Heart left ventricle (tissue), 16 donors: Measurements from ENCODE around the gene CRIP3. TPM values are rescaled to one million over a fixed set of nuclear protein-coding genes. Genes with fewer than 3 reads are reported as not detected.

Experiments used
- ATAC-seq, 4 donors: fragments of 200-7000 bp; cut with Tn5 transposase; one replicate each; pipeline ENCODE4 v1.9.1; 2020 to 2022; ENCODE audit warnings: moderate library complexity in 4 of 4, mild to moderate bottlenecking in 3 of 4, moderate number of reproducible peaks in 1 of 4
- DNase-seq, 5 donors: peaks; one replicate each; pipeline ENCODE4 v3.0.0-alpha.2; 2020
- H3K27ac ChIP-seq, 12 donors: fragments of 200-600 bp; sonication (generic) in 4 of 12; one replicate each; pipeline versions ENCODE4 v1.5.0 to v1.8.0; 2016 to 2022; ENCODE audit warnings: mild to moderate bottlenecking in 2 of 12
- H3K27me3 ChIP-seq, 9 donors: fragments of 200-600 bp; sonication (generic) in 2 of 9; one replicate each; pipeline versions ENCODE4 v1.5.1 to v1.8.0; 2016 to 2022; ENCODE audit warnings: mild to moderate bottlenecking in 3 of 9
- H3K36me3 ChIP-seq, 9 donors: fragments of 200-600 bp; sonication (generic) in 2 of 9; one replicate each; pipeline versions ENCODE4 v1.5.0 to v1.8.0; 2018 to 2022; ENCODE audit warnings: mild to moderate bottlenecking in 2 of 9
- H3K4me1 ChIP-seq, 12 donors: fragments of 200-600 bp; sonication (generic) in 4 of 12; one replicate each; pipeline versions ENCODE4 v1.5.0 to v1.8.0; 2016 to 2022; ENCODE audit warnings: mild to moderate bottlenecking in 3 of 12
- H3K4me3 ChIP-seq, 12 donors: fragments of 200-600 bp; sonication (generic) in 4 of 12; one replicate each; pipeline versions ENCODE4 v1.5.0 to v1.8.0; 2017 to 2022; ENCODE audit warnings: mild to moderate bottlenecking in 9 of 12, moderate library complexity in 4 of 12
- H3K9me3 ChIP-seq, 12 donors: fragments of 200-600 bp; sonication (generic) in 4 of 12; one replicate each; pipeline versions ENCODE4 v1.5.0 to v1.8.0; 2016 to 2022; ENCODE audit warnings: mild to moderate bottlenecking in 1 of 12
- CTCF ChIP-seq, 12 donors: fragments of 200-600 bp; sonication (generic) in 4 of 12; IDR thresholded peaks; one replicate each; pipeline versions ENCODE4 v1.5.0 to v1.8.0; 2018 to 2022; ENCODE audit warnings: antibody characterized with exemption in 12 of 12, mild to moderate bottlenecking in 5 of 12
- POLR2A ChIP-seq, 2 donors: fragments of 450-650 bp; IDR thresholded peaks; one replicate each; pipeline ENCODE4 v1.6.1; 2017; ENCODE audit warnings: antibody characterized with exemption in 2 of 2, mild to moderate bottlenecking in 2 of 2, moderate library complexity in 2 of 2
- WGBS, 4 donors: extraction: QIAGEN DNeasy Blood & Tissue Kit in 2 of 4; methylation state at CpG; one replicate each; pipeline versions ENCODE4 v1.1.5 to v1.1.7; 2013 to 2018; 5-methylcytosine and 5-hydroxymethylcytosine counted together
- intact Hi-C, 10 donors: fragments of 100-400 bp; cut with DNase I; formaldehyde crosslinking; loops; one replicate each; pipeline versions ENCODE4 v1.11.1 to v1.14.2; 2022
- polyA plus RNA-seq, 2 donors: library from polyadenylated mRNA; stranded (reverse); fragments of 200-250 nt; gene quantifications; one replicate each; pipeline ENCODE4 v1.2.3, GENCODE V29; 2013
- total RNA-seq, 9 donors: library from RNA; depleted of rRNA in 2 of 9; stranded (reverse); fragments of >200 nt in 2 of 9; fragmentation: NEBNext Ultra II Directional in 3 of 9; extraction: Animal tissue kit (Norgen Biotek cat#: 25700) in 3 of 9; gene quantifications; one replicate each; pipeline versions ENCODE4 v1.1.0 to v1.2.4, GENCODE V29; 2016 to 2023
- donor health status: ischemic (EF 13 %, LVEDD 7.1; RV severe dilation, severe dysfunction).
- donor health status: healthy with polysubstance abuse.
- donor health status: DM: no; HTN: yes; CAD: no.
- donor health status: DM: no; HTN: no; CAD: no.
- donor health status: ischemic (EF 25% LVEDD 6.9; RV normal size, moderate dysfunction).
- donor health status: ischemic (EF 25% LVEDD 5.7; RV mildly dilated, moderate dysfunction).
- donor health status: healthy.
- donor health status: DM: yes; HTN: yes; CAD: no.
- donor health status: ischemic (EF 35%, LVEDD 5.7; RV mildly dilated, moderate dysfunction).
- donor health status: nonischemic (EF 11% LVEDD 7.7; RV severe dilation, severe dysfunction).
- donor health status: DM: yes; HTN: yes; CAD: no.
- donor health status: PGD.
- donor health status: ischemic (EF 29% LVEDD 5.4; RV normal size, mild dysfunction).
- donor health status: nonischemic (EF 23%, LVEDD 6.1; RV moderate dilation, normal function).

CRIP3 gene
- total and polyA plus RNA-seq, 11 donors = 3.6 to 66.7 (median 20.9) TPM

DNA sequence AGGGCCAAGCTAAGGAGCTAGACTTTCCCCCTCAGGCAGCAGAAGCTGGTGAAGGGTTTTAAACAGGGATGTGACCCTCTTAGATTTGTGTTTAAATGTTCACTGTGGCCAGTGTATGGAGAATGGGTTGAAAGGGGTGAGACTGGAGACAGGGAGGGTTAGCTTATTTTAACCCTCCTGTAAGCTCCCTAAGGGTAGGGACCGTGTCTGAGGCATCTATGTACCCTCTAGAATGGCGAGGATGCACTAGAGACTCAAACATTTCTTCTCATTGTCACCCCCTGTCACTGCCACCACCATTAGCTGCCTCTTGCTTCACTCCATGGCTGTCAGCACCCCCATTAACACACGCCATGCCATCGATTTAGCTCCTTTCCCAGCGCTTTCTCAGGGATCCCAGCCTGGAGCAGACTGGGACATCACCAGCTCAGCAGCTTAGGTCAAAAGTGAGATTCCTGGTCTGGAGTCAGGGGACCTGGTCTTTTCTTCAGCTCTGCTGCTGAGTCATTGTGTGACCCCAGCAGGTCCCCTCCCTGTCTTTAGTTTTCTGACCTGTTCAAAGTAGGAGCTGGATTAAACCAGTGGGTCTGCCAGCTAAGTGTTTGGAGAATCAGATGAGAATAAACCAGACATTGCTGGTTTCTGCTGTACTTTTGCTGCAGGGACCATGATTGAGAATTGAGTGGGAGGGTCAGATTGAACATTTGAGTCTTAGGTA lies 11.7 kb downstream of the CRIP3 start:
- H3K27ac ChIP-seq = peak overlapping the region in 2 of 12 donors; percentile 11 to 55
- intact Hi-C loops = no loop called here
- no peak overlapping the region for H3K4me3 ChIP-seq
- no peak for ATAC-seq
- TF ChIP-seq POLR2A (IDR thresholded peaks at IDR 0.05) (no peak), CTCF (IDR thresholded peaks at IDR 0.05) (no peak)
- H3K9me3 ChIP-seq = no peaks in the 10 kb centered on the region
- no peak for DNase-seq
- WGBS, 4 donors = 83 to 85% (median 84%) methylated on average over 5 of the region's 5 CpGs
- H3K36me3 ChIP-seq = no peaks in the 10 kb centered on the region
- peaks cover 0 to 15% (median 3%) of the 10 kb centered on the region in 12 donors for H3K4me1 ChIP-seq
- H3K27me3 ChIP-seq = peaks cover 0 to 14% (median 0%) of the 10 kb centered on the region in 9 donors

DNA sequence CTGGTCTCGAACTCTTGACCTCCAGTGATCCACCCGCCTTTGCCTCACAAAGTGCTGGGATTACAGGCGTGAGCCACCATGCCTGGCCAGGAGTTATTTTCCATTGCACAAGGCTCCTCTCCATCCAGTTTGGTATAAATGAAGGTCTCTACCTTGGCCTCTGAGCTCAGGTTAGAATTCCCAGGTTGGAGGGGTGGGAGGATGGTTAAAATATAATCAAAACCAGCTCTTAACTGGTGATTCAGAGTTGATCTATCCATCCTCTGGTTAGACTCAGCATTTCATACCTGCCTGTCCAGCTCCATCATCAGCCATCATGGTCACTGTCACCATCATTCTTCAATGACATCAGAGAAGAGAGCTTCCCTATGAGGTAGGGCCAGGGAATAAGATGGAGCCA lies 13.2 kb downstream of the CRIP3 start:
- WGBS, 4 donors = 92 to 100% (median 94%) methylated on average over 3 of the region's 3 CpGs
- Histone ChIP-seq H3K27me3 (peaks cover 0 to 14% (median 0%) of the 10 kb centered on the region in 9 donors), H3K36me3 (no peaks in the 10 kb centered on the region), H3K27ac (no peak overlapping the region), H3K4me1 (peaks cover 0 to 15% (median 3%) of the 10 kb centered on the region in 12 donors), H3K9me3 (no peaks in the 10 kb centered on the region), H3K4me3 (no peak overlapping the region)
- no peak for TF ChIP-seq CTCF (IDR thresholded peaks at IDR 0.05)
- no peak for TF ChIP-seq POLR2A (IDR thresholded peaks at IDR 0.05)
- ATAC-seq (no peak), DNase-seq (no peak)
- intact Hi-C loops = no loop called here

- Histone ChIP-seq H3K4me1 (peaks cover 0 to 15% (median 3%) of the 10 kb centered on the region in 12 donors), H3K36me3 (no peaks in the 10 kb centered on the region), H3K27me3 (peaks cover 0 to 14% (median 0%) of the 10 kb centered on the region in 9 donors), H3K9me3 (no peaks in the 10 kb centered on the region), H3K27ac (no peak overlapping the region), H3K4me3 (no peak overlapping the region)
- no peak for DNase-seq
- intact Hi-C loops = no loop called here
- WGBS, 4 donors = 81 to 88% (median 86%) methylated on average over 3 of the region's 3 CpGs
- no peak for ATAC-seq
- no peak for TF ChIP-seq POLR2A (IDR thresholded peaks at IDR 0.05)
- TF ChIP-seq CTCF (IDR thresholded peaks at IDR 0.05) = no peak
Observed at GRCh38 chr6:43294536-43294935, 14.1 kb downstream of the CRIP3 start.

DNA sequence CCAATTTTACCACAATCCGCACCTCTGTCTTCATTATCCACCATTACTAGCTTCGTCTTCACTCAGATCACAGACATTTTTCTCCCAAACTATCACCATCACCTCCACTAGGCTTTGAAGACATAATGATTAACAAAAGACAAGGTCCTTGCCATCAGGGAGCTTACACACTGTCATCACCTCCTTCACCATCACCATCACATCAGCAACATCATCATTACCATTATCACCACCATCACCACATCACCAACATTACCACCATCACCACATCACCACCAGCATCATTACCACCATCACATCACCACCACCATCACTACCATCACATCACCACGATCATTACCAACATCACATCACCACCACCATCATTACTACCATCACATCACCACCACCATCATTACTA lies 14.9 kb downstream of the CRIP3 start:
- DNase-seq (no peak), ATAC-seq (no peak)
- Histone ChIP-seq H3K27ac (no peak overlapping the region), H3K27me3 (peaks cover 0 to 8% (median 0%) of the 10 kb centered on the region in 9 donors), H3K9me3 (no peaks in the 10 kb centered on the region), H3K36me3 (no peaks in the 10 kb centered on the region), H3K4me3 (no peak overlapping the region), H3K4me1 (peaks cover 0 to 15% (median 3%) of the 10 kb centered on the region in 12 donors)
- intact Hi-C loops = no loop called here
- WGBS, 4 donors = 92 to 96% (median 94%) methylated on average over 3 of the region's 3 CpGs
- TF ChIP-seq CTCF (IDR thresholded peaks at IDR 0.05) = no peak
- TF ChIP-seq POLR2A (IDR thresholded peaks at IDR 0.05) = no peak
